NOMO-1 (cell line): ENCODE data around the gene DHCR7.

Experiments used
- DNase-seq, 2 experiments: peaks; one replicate each; lab custom pipeline; 2025; ENCODE audit not compliant: unreplicated experiment in 2 of 2; lab: John Stamatoyannopoulos, UW

The DHCR7 gene

GRCh38 chr11:71387784-71388636 lies 60.2 kb downstream of the DHCR7 start:
- DNase-seq = no peak

- no peak for DNase-seq
Observed at GRCh38 chr11:71387200-71387599, 61.0 kb downstream of the DHCR7 start.

GRCh38 chr11:71386202-71386601 lies 62.0 kb downstream of the DHCR7 start:
- no peak for DNase-seq

GRCh38 chr11:71385091-71385490 lies 63.1 kb downstream of the DHCR7 start:
- no peak for DNase-seq

GRCh38 chr11:71384561-71384960 lies 63.6 kb downstream of the DHCR7 start:
- no peak for DNase-seq
